Smooth muscle cell (in vitro differentiated cells): Measurements from ENCODE around the gene WRNIP1. TPM values are rescaled to one million over a fixed set of nuclear protein-coding genes. Genes with fewer than 3 reads are reported as not detected.
A peak's percentile ranks its signal among the peaks of the same experiment; 100 is the strongest.

Experiments
- DNase-seq: peaks from one replicate; lab custom pipeline; 2025; ENCODE audit not compliant: unreplicated experiment; lab: John Stamatoyannopoulos, UW
- H2AFZ ChIP-seq: fragments of 200-600 bp; sonication (generic); 2 replicates; pipeline ENCODE4 v1.6.0; 2016; ENCODE audit warnings: antibody characterized with exemption, low read depth, mild to moderate bottlenecking
- H3F3A ChIP-seq: fragments of 200-600 bp; sonication (generic); 2 replicates; pipeline ENCODE4 v1.6.0; 2017; ENCODE audit warnings: antibody characterized with exemption, low read depth
- H3K27ac ChIP-seq: fragments of 200-600 bp; sonication (generic); 2 replicates; pipeline ENCODE4 v1.5.1; 2016; ENCODE audit warnings: low read depth, mild to moderate bottlenecking
- H3K27me3 ChIP-seq: fragments of 200-600 bp; sonication (generic); 2 replicates; pipeline ENCODE4 v1.6.1; 2016; ENCODE audit warnings: low read depth, mild to moderate bottlenecking
- H3K36me3 ChIP-seq: fragments of 200-600 bp; sonication (generic); 2 replicates; pipeline ENCODE4 v1.5.1; 2016; ENCODE audit warnings: low read depth
- H3K4me1 ChIP-seq: fragments of 200-600 bp; sonication (generic); 2 replicates; pipeline ENCODE4 v1.5.1; 2016; ENCODE audit warnings: low read depth
- H3K4me2 ChIP-seq: fragments of 200-600 bp; sonication (generic); 2 replicates; pipeline ENCODE4 v1.6.0; 2016; ENCODE audit warnings: mild to moderate bottlenecking
- H3K4me3 ChIP-seq: fragments of 200-600 bp; sonication (generic); 2 replicates; pipeline ENCODE4 v1.5.1; 2016; ENCODE audit warnings: mild to moderate bottlenecking
- H3K79me2 ChIP-seq: fragments of 200-600 bp; sonication (generic); 2 replicates; pipeline ENCODE4 v1.6.0; 2016; ENCODE audit warnings: low read depth, mild to moderate bottlenecking
- H3K9ac ChIP-seq: fragments of 200-600 bp; sonication (generic); 2 replicates; pipeline ENCODE4 v1.6.0; 2016; ENCODE audit warnings: low read depth
- H3K9me3 ChIP-seq: fragments of 200-600 bp; sonication (generic); replicated peaks from 2 replicates; pipeline ENCODE4 v1.5.1; 2016; ENCODE audit warnings: low read depth
- H4K20me1 ChIP-seq: fragments of 200-600 bp; sonication (generic); 2 replicates; pipeline ENCODE4 v1.6.0; 2016; ENCODE audit warnings: low read depth
- WGBS: methylation state at CpG from one replicate; pipeline ENCODE4 v1.1.7; 2016; ENCODE audit warnings: low lambda C conversion rate; 5-methylcytosine and 5-hydroxymethylcytosine counted together
- polyA plus RNA-seq: library from polyadenylated mRNA; unstranded; fragments of >200 nt; fragmentation: Nextera tagmentation; extraction: Ambion mirVana; gene quantifications from 2 replicates; pipeline ENCODE4 v1.2.1, GENCODE V29; 2016
- total RNA-seq: library from RNA; depleted of rRNA; stranded (reverse); fragments of >200 nt; gene quantifications from 2 replicates; pipeline ENCODE4 v1.2.3, GENCODE V29; 2014
- TF ChIP-seq, protein P1 (sequence below): fragments of 200-600 bp; sonication (generic); IDR thresholded peaks from 2 replicates; pipeline ENCODE4 v1.5.1; 2017; ENCODE audit warnings: borderline replicate concordance, mild to moderate bottlenecking, antibody characterized with exemption; ENCODE audit not compliant: insufficient read depth, poor library complexity, severe bottlenecking

The WRNIP1 gene
- total and polyA plus RNA-seq, 2 experiments from 2014 or later = 20.0 to 29.6 TPM

DNA sequence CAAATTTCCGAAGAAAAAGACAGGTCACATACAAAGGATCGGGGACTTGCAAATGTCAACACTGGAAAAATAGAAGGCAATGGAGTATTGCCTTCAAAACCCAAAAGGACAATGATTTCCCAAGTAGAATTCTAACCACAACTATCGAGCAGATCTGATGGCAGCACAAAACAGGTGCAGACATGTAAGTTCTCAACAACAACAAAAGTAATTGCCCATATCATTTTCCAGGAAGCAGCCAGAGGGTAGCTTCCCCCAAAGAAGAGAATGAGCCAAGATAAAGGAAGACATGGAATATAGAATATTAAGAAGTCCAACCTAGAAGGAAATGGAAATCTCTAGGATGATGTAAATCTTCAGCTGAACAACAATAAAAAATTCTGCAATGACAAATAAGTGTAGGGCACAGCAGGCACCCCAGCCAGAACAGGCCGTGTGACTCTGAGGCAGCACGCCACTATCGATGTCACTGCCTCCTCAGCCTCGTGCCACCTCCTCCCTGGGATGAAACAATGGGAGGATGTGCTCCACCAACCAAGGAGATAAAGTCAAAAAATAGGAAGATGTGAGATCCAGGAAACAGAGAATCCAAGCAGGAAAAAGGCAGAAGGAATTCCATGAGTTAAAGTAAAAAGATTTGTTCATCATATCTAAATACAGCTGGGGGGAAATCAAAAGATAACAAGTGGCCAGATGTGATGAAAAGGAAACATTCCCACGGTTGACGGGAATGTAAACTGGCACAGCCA lies 42.3 kb downstream of the WRNIP1 start:
- no peaks in the 10 kb centered on the region for H3F3A ChIP-seq
- no peak overlapping the region for H3K4me3 ChIP-seq
- H3K36me3 ChIP-seq = no peaks in the 10 kb centered on the region
- no peak overlapping the region for H3K27ac ChIP-seq
- no peaks in the 10 kb centered on the region for H3K79me2 ChIP-seq
- H4K20me1 ChIP-seq = no peaks in the 10 kb centered on the region
- no peak overlapping the region for H3K9ac ChIP-seq
- H3K9me3 ChIP-seq = no peaks in the 10 kb centered on the region
- no peak overlapping the region for H2AFZ ChIP-seq
- H3K27me3 ChIP-seq = no peaks in the 10 kb centered on the region
- 92% methylated on average over 9 of the region's 9 CpGs for WGBS
- H3K4me2 ChIP-seq = no peak overlapping the region
- TF ChIP-seq, protein P1, sequence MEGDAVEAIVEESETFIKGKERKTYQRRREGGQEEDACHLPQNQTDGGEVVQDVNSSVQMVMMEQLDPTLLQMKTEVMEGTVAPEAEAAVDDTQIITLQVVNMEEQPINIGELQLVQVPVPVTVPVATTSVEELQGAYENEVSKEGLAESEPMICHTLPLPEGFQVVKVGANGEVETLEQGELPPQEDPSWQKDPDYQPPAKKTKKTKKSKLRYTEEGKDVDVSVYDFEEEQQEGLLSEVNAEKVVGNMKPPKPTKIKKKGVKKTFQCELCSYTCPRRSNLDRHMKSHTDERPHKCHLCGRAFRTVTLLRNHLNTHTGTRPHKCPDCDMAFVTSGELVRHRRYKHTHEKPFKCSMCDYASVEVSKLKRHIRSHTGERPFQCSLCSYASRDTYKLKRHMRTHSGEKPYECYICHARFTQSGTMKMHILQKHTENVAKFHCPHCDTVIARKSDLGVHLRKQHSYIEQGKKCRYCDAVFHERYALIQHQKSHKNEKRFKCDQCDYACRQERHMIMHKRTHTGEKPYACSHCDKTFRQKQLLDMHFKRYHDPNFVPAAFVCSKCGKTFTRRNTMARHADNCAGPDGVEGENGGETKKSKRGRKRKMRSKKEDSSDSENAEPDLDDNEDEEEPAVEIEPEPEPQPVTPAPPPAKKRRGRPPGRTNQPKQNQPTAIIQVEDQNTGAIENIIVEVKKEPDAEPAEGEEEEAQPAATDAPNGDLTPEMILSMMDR = no peak
- no peak for DNase-seq
- H3K4me1 ChIP-seq = no peaks in the 10 kb centered on the region

DNA sequence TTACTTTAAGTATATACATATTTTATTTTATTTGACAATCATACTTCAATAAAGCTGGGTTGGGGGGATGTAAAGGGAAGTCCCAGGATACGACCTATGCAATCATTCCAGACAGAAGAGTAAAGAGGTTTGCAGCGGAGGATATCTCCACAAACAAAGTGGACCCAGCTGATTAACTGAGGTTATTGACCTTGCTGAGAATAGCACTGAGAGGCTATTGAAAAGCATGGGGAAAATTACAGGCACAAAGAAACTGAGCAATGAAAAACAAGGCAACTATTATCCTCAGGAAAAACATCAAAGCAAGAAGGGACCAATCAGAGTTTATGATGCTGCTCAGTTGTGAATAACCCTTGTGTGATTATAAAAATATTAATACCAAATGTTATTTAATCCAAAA lies 43.8 kb downstream of the WRNIP1 start:
- TF ChIP-seq, protein P1 = no peak
- H3K79me2 ChIP-seq = no peaks in the 10 kb centered on the region
- no peaks in the 10 kb centered on the region for H3K36me3 ChIP-seq
- H4K20me1 ChIP-seq = no peaks in the 10 kb centered on the region
- H3K4me1 ChIP-seq = no peaks in the 10 kb centered on the region
- H3F3A ChIP-seq = no peaks in the 10 kb centered on the region
- no peak overlapping the region for H3K27ac ChIP-seq
- H3K27me3 ChIP-seq = no peaks in the 10 kb centered on the region
- no peak overlapping the region for H3K9ac ChIP-seq
- H2AFZ ChIP-seq = no peak overlapping the region
- no peak overlapping the region for H3K4me2 ChIP-seq
- no peak overlapping the region for H3K4me3 ChIP-seq
- no peak for DNase-seq
- 92% methylated on average over 2 of the region's 2 CpGs for WGBS
- H3K9me3 ChIP-seq = no peaks in the 10 kb centered on the region

DNA sequence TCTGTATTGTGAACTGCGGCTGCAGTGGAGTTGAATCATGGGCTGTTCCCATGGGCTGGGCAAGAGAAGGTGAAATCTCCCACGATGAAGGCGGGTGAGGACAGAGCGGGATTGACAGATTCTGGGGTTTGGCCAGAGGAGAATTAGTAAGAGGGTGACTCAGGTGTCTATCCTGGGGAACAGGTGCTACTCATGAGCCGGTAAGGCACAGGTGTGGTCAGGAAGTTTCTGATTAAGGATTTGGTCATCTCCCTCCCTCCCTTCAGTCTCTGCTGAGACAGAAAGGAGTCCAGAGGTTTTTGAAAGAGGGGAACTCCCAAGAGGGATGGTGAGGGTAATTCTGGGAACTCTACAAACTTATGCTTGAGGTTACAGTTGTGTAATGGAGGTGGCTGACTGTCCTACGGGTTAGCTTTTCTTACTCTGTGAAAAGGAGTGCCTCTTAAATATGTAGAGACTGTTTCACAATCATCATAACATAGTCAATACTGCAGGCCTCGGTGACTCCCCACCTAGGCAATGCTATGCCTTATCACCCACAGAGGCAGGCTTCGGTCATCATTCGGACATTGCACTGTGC lies 45.0 kb downstream of the WRNIP1 start:
- Histone ChIP-seq H3F3A (no peaks in the 10 kb centered on the region), H3K9me3 (no peaks in the 10 kb centered on the region), H3K9ac (no peak overlapping the region), H3K27me3 (no peaks in the 10 kb centered on the region), H3K4me3 (no peak overlapping the region), H3K27ac (peak overlapping the region; percentile 63), H2AFZ (no peak overlapping the region), H3K4me2 (no peak overlapping the region), H4K20me1 (no peaks in the 10 kb centered on the region), H3K4me1 (no peaks in the 10 kb centered on the region), H3K79me2 (no peaks in the 10 kb centered on the region), H3K36me3 (no peaks in the 10 kb centered on the region)
- DNase-seq = no peak
- 80% methylated on average over 9 of the region's 9 CpGs for WGBS
- TF ChIP-seq, protein P1 = no peak
